ENCODE measurements around the gene SORCS1. TPM values are rescaled to one million over a fixed set of nuclear protein-coding genes. Genes with fewer than 3 reads are reported as not detected.

The SORCS1 gene
- total RNA-seq, 2 donors from 2014 or later, result 0.37 to 1.2 TPM

DNA sequence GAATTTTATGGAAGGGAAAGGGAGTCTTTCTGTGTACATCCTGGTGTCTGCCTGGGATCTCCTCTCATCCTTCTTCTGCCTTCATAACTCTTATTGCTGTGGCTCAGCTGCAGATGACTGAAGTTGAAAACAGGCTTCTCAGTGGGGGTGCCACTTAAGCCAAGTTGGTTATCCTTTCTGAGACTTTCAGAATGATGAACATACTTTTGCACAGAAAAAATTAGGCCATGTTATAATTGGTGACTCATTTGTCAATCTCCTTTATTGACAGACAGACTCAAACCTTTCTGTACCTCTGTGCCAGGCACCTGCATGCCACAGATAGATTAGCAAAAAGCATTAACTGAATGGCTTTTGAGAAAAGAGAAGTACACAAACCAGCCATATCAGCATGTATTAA is 430.3 kb downstream of the SORCS1 start:
- DNase-seq (ENCODE audit: low spot score), result no peak
- intact Hi-C loops (cut with DNase I), result no loop called here

DNA sequence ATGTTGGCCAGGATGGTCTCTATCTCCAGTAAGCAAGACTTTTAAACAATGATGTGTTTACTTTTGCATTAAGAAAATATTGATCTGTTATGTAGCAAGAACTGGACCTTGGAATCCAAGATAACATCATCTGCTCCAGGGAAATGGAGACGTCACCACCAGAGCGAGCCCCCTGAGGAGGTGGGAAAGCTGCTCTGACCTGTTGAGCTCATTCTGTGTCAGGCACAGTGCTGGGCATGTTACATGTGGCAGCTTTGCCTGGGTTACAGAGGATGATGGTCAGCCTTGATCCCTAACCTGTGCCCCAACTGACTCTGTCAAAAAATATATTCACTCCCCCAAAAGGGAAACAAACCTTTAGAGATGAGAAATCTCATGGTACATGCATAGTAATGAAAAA is 436.3 kb downstream of the SORCS1 start:
- intact Hi-C loops (cut with DNase I), result no loop called here
- DNase-seq (ENCODE audit: low spot score), result no peak

DNA sequence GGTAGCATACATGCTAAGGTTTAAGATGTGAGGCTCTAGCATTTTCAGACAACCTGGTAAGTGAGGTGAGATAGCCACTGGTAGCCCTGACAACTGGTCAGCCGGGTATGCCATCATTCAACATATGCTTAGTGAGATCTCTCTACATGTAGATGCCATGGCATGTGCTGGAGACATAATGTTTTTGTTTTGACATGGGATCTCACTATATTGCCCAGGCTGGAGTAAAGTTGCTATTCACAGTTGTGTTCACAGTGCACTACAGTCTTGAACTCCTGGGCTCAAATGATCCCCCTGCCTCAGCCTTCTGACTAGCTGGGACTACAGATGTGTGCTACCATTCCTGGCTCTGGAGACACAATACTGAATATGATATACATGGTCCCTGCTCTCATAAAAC is 437.3 kb downstream of the SORCS1 start:
- intact Hi-C loops (cut with DNase I), result no loop called here
- no peak for DNase-seq (ENCODE audit: low spot score)

DNA sequence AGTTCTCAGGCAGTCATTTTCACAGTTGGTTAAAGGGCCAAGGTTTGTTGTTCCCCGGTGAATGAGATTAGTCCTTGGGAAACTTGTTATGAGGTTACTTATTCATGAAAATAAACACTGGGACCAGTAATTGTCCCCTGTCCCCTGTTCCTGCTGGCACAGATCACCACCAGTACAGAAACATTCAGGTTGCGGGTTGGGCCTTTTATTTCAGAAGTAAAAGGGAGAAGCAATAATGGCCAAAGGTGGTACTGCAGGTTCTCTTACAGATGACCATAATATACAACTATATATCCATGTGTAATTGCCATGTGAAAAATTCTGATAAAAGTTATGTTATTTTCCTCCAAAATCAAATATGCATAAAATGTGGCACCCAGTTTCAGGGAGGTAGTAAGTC is 442.0 kb downstream of the SORCS1 start:
- no peak for DNase-seq (ENCODE audit: low spot score)
- intact Hi-C loops (cut with DNase I), result no loop called here

DNA sequence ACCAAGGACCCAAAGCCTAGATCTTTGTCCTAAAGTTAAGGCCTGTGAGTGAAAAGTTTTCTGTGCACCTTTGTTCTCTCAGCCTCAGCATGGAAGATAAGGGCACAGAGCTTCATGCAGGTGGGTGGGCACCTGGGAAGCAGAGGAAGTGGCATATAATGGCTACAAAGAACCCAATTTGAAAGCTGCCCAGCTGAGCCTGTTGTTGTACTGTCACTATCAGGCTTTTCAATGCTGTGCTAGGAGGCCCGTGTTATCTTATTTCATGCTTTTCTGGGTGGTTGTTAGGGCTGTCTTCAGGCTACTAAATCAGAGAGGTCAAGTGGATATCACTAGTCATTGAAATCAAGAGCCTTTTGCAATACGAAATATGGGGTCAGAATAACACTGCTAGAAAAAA is 443.8 kb downstream of the SORCS1 start:
- no peak for DNase-seq (ENCODE audit: low spot score)
- intact Hi-C loops (cut with DNase I), result no loop called here

DNA sequence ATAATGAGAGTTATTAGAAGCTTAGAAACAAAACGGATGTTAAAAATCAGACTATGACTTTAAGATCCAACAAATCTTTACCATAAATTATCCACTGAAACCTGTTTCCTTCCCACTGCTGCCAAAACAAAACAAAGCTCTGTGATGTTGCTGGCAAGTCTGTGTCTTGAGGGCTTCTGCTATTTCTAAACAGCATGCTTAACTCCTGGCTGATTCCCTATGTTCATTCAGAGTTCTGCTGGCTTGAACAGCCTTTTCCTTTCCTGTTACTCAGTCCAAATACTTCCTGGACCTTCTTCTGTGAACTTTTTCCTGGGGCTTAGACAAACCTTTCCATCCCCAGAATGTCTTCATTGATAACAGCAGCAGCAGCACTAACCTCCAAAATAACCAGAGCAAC is 448.1 kb downstream of the SORCS1 start:
- DNase-seq (ENCODE audit: low spot score), result no peak
- intact Hi-C loops (cut with DNase I), result no loop called here

DNA sequence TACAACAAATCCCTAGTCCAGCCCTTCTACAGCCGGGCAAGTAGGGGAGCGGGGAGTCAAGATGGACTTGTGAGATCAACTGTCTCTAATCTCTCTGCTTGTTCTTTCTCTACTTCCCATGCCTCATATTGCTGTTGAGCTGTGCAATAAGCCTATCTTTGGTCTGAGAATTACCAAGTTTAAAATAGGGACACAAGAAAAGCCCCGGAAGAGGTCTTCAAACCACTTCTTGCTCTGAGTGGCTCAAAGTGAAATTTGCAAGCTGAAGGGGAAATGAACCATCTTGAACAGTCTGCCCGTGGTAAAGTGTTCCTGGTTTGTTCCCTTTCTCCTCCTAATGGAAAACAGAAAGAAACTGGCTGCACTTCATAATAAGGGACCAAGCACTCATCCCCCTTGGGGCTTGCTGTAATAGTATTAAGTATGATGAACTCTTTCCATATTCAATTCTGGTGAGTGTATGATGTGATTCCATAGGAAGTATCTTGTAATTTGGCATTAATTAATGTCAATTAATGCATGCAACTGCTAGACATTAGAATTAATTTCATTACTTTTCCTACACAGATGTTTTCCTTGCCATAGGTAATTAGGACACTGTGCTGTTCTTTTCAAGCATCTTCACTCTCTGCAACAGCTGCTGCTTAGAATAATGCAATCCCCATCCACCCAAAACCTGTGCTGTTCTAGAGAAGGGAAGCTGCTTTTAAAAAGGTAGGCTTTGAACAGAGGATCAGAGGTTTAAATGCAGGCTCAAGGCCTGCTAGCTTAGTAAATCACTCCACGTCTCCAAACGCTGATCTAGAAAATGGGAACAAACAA is 449.6 kb downstream of the SORCS1 start:
- intact Hi-C loops (cut with DNase I), result no loop called here
- DNase-seq (ENCODE audit: low spot score), result no peak

DNA sequence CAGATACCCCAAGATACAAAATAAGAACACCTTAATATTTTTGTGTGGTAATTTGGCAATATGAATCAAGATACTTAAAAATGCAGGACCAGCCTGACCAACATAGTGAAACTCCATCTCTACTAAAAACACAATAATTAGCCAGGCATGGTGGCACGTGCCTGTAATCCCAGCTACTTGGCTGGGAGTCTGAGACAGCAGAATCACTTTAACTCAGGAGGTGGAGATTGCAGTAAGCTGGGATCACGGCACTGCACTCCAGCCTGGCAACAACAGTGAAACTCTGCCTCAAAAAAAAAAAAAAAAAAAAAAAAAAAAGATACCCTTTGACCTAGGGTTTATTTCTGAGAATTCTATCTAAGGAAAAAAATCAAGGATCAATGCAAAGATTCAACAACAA is 450.7 kb downstream of the SORCS1 start:
- intact Hi-C loops (cut with DNase I), result no loop called here
- no peak for DNase-seq (ENCODE audit: low spot score)

DNA sequence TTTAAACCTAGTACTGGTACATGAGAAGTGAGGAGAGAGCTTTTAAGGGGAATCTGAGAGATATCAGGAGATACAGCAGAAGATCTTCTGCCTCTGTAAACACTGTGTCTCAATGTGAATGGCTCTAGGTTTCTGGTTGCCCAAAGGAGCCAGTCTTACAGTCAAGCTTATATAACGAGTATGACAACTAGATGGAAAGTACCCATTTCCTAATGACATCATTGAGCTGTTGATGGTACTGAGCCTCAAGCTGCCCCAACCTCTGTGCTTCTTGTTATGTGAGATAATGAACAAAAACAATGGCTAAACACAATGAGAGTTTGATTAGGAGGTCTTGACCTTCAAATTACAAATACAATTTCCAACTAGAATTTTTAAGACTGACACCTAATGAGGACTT is 451.5 kb downstream of the SORCS1 start:
- no peak for DNase-seq (ENCODE audit: low spot score)
- intact Hi-C loops (cut with DNase I), result no loop called here

DNA sequence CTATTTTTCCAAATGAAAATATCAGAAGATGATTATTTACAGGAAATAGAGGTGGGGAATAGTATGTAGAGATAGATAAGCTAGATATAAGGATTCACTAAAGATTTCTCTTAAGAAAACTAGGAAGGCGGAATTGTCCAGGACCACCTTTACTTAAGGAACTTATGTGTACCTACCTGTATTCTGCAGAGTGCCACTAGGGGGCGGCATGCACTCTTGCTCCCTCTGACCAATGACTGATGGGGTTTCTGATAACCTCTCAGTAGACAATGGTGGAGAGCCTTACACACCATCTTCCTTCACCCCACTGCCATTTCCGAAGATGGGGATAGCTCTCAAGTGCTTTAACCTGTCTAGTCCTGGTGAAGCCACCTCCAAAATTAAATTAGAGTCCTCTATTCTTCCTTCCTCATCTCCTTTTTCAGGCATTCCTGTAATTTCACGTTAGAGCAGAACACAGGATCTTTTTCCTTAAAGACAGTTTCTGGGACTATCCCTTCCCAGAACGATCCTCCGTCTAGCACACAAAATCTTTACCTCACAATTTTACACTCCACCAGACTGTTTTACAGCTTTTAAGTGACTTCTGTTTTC is 453.1 kb downstream of the SORCS1 start:
- intact Hi-C loops (cut with DNase I), result loop anchor here in 1 of 2 donors (2.0 kb wide), 1 partner anchor 37 kb away; no protein-coding TSS in a partner anchor
- peak; percentile 84 for DNase-seq (ENCODE audit: low spot score)

DNA sequence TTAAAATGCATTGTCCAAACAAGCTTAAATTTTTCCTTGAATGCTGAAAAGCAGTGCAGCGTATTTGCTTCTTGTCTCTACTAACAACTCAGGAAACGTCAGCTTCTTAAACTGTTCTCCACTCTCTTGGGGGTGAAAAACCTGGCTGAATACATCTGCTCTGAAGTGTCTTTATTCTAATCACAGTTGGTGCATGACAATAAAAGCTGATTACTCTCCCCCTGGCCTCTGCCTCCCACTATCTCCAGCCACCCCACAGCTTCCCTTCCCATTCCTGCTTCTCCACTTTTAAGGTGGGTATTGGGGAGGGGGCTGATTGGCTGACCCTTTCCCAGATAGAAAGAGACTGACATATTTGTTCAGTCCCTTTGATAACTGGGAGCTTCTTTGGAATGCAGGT is 456.0 kb downstream of the SORCS1 start:
- no peak for DNase-seq (ENCODE audit: low spot score)
- intact Hi-C loops (cut with DNase I), result no loop called here

DNA sequence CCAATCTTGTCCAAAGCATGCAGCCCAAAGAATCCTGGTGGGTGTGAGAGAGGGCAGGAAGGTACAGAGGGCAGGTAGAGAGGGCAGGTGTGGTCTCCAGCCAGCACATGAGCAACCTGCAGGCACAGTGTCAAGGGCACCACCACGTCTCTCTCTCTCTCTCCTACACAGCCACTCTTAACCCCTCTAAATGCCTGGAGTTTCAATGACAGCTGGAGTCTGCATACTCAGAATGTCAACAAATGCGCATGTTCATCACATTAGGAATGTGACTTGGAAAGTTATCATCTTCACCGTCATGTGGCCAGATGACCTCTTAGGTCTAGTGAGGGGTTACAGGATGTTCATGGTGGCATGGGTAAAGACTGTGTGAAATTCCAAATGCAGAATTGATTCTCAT is 456.8 kb downstream of the SORCS1 start:
- intact Hi-C loops (cut with DNase I), result no loop called here

DNA sequence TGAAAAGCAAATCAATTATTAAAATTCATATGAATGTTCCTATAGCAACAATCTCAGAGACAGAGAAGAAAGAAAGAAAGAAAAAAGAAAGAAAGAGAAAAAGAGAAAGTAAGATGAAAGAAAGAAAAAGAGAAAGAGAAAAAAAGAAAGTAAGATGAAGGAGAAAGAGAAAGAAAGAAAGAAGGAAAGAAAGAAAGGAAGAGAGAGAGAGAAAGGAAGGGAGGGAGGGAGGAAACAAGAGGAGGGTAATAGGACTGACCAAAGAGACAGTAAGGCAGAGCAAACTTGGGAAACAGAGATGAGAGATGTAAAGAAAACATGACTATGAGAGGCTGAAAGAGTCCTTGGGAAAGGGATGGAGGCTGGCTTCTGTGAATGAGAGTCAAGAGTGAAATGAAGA is 458.4 kb downstream of the SORCS1 start:
- DNase-seq (ENCODE audit: low spot score), result no peak
- intact Hi-C loops (cut with DNase I), result no loop called here

More for the DNA sequence above, 456.8 kb downstream of the SORCS1 start:
- no peak for DNase-seq (ENCODE audit: low spot score)

DNA sequence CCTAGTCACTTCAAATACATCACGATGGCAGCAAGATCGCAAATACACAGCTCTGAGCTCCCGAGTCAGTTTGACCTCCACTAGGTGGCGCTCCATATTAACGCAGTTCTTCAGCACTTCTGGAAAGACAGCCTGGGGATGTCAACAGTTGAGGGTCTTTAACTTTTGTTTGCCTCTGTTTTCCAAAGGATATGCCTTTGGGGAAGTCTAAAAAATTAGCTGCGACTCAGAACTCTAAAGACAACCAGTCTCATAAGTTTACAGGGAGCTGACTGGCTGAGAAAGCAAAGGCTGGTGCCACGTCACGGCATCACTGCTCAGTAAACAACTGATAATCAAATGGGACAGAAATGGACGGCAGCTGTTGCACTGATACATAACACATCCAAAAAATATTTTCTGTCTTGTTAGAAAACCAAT is 458.8 kb downstream of the SORCS1 start:
- no peak for DNase-seq (ENCODE audit: low spot score)
- intact Hi-C loops (cut with DNase I), result no loop called here

DNA sequence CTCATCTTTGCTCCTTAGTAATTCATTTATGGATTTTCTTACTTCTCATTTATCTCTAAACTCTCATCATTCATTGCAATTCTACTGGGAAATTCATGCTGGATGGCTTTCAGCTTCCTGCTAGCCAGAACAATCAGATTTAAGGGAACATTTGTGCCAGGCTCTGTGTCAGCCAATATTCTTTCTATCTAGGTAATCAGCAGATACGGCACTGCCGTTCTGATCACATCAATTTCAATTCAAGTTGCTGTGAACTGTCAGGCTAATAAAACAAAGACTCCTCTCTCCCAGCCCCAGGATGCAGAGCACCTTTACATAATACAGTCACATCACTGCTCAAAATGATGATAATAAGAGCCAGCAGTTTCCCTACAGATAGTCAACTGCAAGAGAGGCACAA is 468.3 kb downstream of the SORCS1 start:
- intact Hi-C loops (cut with DNase I), result no loop called here
- DNase-seq (ENCODE audit: low spot score), result no peak

DNA sequence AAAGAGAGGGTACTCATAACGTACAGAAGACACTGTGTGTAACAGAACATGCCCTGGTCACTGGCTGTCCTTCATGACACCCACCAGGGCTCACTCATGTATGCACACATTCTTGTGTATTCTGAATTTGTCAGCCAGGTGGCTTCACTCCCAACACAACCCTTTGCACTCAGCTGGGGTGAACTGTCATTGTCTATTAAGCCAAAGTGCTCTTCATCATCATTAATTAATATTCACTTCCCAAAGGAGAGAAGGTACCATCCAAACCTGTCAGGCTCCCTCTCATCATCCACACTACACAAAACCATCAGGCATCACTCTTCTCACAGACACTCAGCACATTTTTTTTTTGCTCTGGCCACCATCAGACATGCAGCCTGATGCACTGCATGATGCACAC is 469.8 kb downstream of the SORCS1 start:
- intact Hi-C loops (cut with DNase I), result no loop called here
- no peak for DNase-seq (ENCODE audit: low spot score)

DNA sequence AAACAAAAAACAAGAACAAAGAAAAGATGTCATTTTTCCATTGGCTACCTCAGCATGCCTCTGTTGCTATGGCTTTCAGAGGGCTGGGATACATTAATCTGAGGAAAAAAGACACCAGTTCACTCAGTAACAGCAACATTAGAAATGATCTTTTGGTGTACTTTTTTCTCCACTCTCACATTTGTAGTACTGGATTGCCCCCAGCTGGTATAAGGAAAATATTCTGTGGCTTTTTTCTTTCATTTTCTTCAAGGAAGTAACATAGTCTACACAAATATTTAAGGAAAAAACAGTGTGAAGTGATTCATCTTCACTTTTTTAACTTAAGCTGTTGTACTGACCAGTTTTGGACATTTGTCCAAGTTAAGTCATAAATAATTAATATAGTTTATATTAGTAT is 482.3 kb downstream of the SORCS1 start:
- intact Hi-C loops (cut with DNase I), result no loop called here
- no peak for DNase-seq (ENCODE audit: low spot score)

DNA sequence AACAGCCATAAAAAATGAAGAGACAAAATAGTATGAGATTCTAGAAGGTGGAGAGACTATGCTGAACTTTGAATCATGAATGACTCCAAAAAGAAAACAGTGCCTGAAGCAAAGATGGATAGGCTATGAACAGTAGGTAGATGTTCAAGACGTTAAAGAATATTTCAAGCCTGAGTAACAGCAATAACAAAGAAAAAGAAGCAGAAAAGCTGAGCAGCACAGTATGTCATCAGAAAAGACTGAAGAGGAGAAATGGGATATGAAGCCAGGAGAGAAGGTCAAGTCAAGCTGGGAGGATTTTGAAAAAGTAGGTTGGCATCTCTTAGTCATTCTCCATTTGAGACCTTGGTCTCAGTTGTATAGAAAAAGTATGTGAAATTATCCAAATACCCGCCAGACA is 484.4 kb downstream of the SORCS1 start:
- no peak for DNase-seq (ENCODE audit: low spot score)
- intact Hi-C loops (cut with DNase I), result no loop called here

DNA sequence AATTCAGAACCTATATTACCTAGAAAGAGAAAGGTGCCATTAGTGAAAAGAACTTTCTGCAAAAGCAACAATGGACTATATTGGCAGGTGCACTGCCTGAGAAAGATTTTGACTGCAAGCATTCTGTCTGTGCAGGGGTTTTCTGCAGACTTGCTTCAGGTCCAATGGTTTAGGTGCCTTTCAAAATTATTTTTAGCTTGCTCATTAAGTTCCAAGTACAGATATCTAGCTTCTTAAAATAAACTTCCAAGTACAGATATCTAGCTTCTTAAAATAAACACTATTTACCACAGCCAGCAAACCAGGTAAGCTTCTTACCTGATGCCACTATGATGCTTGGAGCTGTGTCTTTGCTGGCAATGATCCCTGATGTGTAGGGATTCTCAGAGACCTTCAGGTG is 485.2 kb downstream of the SORCS1 start:
- DNase-seq (ENCODE audit: low spot score), result no peak
- intact Hi-C loops (cut with DNase I), result no loop called here

DNA sequence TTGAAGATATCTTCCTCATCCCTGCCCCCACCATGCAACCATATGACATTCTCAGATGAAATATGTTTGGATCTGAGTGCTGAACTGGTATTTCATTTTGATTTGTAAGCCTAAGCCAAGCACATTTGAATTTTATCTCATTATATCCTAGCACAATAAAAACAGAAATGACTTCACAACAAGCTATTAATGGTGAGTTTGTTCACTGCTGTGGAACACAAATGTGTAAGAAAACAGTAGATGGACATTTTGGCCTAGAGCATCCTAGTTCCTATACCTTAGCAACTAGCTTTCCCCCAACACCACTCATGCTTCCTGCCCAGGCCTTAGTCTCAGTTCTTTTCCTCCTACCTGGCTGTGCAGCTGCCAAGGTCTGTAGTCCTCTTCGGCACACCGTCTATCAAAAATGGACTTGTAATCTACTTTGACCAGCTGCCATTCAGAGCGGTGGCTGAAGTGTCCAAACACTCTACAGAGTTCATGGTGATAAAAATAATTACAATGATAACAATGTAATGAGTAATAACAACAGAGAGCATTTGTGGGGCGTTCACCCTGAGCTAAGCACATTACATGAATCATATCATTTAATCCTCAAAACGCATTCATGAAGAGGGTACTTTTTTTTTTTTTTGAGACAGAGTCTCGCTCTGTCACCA is 491.9 kb downstream of the SORCS1 start:
- no peak for DNase-seq (ENCODE audit: low spot score)
- intact Hi-C loops (cut with DNase I), result no loop called here

DNA sequence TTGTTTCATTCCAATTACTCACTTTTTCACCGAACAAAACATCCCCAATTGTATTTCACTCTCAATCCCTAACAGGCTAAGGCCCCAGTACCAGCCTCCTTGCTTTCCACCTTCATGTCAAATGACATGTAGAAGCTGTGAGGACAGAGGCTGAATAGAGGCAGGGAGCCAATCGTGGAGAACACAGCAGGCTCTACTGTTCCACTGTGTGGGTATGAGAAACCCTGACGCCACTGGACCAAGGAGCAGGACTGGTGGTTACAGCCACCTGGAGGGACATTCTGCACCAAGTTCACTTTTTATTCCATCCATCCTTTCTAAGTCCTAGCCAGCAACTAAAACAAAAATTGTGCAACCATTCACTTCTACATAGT is 502.8 kb downstream of the SORCS1 start:
- intact Hi-C loops (cut with DNase I), result loop anchor here in 1 of 2 donors (10.0 kb wide), 1 partner anchor 113 kb away; no protein-coding TSS in a partner anchor
- no peak for DNase-seq (ENCODE audit: low spot score)
